Cortex of kidney (tissue), 1 donor: ENCODE results near the gene PDE3A.

Experiments
- DNase-seq: peaks from one replicate; lab custom pipeline; 2025; lab: John Stamatoyannopoulos, UW

Gene PDE3A

DNA sequence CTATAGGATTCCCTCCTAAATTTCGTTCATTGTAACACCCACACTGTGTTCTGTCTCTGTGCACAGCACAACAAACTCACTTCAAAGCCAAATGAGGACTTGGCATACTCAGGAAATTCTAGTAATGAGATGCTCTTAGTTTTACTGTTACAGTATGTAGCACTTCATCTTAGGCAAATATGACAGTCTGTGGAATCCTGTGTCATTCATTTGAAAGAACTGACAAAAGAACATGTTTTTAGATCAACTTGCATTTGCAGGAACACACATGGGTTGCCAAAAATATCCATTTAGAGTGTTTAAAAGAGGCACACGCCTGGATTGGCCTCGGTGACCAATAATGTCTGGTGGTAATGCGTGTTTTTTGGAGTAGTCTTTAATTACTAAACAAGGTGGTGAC is 56.5 kb downstream of the PDE3A start:
- DNase-seq, result no peak

GRCh38 chr12:20426191-20426590 is 57.9 kb downstream of the PDE3A start:
- DNase-seq, result no peak

DNA sequence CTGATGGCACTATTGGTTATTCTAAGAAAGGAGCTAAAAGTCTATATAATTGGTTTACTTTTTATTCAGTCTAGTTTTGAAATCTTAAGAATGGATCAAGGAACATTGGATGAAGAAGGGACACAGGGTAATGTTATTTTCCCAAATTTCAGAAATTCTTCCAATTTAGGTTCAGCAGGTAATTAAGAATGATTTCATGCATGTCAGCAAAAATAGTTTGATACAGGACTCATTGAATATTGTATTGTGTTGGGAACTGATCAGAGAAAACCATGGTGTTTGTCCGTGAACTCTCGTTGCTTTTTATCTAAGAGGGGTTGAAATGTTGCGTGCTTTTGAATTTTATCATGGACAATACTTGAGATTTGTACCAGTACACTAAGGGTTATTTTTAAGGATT is 58.6 kb downstream of the PDE3A start:
- DNase-seq, result no peak

GRCh38 chr12:20429852-20430251 is 61.5 kb downstream of the PDE3A start:
- DNase-seq, result no peak

DNA sequence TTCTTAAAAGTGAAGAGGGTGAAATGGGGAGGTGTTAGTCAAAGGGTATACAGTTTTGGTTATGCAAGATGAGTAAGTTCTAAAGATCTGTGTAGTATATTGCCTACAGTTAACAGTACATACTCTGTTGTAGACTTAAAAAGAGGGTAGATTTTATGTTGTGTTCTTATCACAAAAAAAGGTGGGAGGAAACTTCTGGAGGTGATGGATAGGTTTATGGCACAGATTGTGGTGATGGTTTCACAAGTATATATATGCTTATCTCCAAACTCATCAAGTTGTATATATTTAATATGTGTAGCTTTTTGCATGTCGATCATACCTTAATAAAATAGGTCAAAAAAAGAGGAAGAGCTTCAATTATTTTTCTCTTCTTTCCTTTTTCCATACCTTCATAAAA is 64.0 kb downstream of the PDE3A start:
- DNase-seq, result no peak

- no peak for DNase-seq
These were observed 66.7 kb downstream of the PDE3A start for GRCh38 chr12:20434996-20435395.

GRCh38 chr12:20436316-20436715 is 68.0 kb downstream of the PDE3A start:
- no peak for DNase-seq

DNA sequence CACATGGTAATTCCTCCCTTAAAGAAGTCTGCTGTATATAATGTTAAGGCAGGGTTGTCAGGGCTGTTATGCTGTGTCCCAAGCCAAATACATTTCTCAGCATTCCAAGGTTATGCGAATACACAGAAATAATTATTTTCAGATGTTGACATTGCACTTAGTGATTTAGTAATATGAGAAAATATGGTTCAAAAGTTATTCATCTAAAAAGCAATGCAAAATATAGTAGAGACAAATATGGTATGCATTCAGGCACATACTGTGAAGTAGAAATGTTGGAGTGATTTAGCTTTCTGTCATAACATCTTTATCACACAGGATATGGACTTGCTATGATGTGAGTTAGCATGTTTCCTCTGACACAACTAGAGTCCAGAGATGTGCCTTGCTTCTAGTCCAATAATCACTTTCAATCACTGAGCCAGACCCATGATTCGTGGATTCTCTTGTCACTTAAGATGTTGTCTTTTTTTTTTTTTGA is 70.0 kb downstream of the PDE3A start:
- no peak for DNase-seq

GRCh38 chr12:20439626-20440025 is 71.3 kb downstream of the PDE3A start:
- DNase-seq, result no peak

DNA sequence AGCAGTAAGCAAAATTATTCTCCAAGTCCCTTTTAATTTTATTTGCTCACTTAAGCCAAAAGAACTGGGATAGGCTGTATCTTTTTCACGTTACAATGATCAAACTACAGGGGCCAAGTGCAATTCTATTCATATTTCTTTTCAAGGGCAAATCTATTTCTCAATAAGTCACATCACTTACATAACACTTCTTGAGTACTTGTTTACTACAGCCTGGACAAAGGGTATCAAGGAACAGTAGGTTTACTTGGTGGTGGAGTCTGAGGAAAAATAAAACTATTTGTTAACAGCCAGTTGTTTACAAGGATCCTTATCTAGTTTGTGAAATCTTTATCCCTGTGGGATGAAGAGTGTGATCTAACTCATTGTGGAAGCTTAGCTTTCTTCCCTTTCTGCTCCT is 72.1 kb downstream of the PDE3A start:
- no peak for DNase-seq

GRCh38 chr12:20442322-20442721 is 74.0 kb downstream of the PDE3A start:
- DNase-seq, result no peak

GRCh38 chr12:20443255-20443654 is 74.9 kb downstream of the PDE3A start:
- DNase-seq, result no peak

GRCh38 chr12:20443792-20444191 is 75.5 kb downstream of the PDE3A start:
- DNase-seq, result no peak

GRCh38 chr12:20444595-20445170 is 76.3 kb downstream of the PDE3A start:
- no peak for DNase-seq

DNA sequence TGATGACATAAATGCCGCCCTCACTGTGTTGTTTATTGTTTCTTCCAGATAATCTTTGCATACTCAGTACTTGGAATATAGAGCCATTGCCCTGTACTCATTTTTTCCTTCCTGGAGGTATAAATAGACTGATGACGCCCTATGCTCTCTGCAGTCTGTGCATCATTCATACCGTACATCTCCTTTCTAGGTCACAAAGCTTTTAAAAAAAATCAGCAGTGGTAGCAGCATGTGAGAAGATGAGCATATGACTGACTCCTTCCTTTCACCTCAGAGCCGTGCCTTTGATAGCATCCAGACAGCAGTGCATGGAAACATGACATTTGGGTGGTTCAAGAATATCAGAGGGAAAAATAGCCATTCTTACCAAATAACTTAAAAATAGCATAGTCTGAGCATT is 77.3 kb downstream of the PDE3A start:
- DNase-seq, result no peak

DNA sequence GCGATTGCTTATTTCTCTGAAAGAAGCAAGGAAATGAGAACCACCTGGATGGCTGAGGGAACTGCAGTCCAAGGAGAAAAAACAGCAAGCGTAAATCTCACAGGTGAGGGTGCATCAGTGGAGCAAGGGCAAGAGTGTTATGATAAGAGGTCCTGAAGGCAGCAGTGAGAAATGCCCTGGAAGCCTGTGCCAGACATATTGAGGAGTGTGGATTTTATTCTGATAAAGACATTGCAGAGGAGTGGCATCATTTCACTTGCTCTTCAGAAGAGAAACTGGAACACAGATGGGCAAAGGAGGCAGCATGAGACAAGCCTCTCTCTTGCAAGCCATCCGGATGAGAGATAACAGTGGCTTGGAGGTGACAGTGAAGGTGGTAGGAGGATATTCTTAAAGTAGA is 78.5 kb downstream of the PDE3A start:
- no peak for DNase-seq

GRCh38 chr12:20448781-20449180 is 80.4 kb downstream of the PDE3A start:
- no peak for DNase-seq

GRCh38 chr12:20450591-20451180 is 82.3 kb downstream of the PDE3A start:
- DNase-seq, result no peak

- DNase-seq, result no peak
These were observed 83.4 kb downstream of the PDE3A start for GRCh38 chr12:20451761-20452160.

DNA sequence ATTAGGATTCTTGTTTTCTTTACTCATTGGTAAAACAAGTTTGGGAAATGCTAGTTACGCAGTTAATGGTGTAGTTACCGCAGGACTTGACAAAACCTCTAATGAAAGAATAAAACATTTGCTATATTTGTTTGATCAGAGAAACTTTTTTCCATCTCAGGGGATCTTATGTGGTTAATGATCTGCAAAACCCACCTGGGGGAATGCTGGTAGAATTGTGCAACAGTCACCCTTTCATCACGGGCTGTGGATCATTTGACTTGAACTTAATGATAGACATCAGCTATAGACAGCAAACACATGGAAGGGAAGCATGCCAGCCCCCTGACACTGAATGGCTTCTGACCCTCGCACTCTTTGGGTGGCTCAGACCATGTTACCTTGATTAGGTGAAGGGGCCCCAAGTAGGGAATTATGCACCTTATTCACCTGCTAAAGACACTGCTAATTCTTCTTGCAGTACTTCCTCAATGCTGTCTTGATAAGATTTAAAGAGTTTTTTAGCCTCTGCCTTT is 84.2 kb downstream of the PDE3A start:
- no peak for DNase-seq

DNA sequence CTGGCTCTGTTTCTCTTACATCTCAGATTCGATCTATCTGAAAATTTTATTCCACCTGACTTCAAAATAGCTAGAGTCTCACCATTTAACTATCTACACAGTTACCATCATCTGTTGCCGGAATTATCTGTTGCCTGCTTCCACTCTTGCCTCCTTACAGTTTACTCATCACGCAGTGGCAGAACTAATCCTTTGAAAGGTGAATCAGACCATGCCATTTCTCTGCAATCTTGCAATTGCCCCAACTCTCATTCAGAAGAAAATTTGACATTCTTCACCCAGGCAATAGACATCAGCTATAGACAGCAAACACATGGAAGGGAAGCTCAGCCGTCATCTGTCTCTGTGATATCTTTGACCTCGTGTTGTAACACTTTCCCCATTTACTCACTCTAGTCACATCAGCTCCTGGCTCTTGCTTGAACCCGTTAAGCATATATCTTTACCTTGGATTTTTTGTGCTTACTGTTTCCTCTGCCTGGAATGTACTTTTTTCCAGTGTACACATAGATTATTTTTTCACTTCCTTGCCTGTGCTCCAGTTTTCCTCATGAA is 85.5 kb downstream of the PDE3A start:
- no peak for DNase-seq

DNA sequence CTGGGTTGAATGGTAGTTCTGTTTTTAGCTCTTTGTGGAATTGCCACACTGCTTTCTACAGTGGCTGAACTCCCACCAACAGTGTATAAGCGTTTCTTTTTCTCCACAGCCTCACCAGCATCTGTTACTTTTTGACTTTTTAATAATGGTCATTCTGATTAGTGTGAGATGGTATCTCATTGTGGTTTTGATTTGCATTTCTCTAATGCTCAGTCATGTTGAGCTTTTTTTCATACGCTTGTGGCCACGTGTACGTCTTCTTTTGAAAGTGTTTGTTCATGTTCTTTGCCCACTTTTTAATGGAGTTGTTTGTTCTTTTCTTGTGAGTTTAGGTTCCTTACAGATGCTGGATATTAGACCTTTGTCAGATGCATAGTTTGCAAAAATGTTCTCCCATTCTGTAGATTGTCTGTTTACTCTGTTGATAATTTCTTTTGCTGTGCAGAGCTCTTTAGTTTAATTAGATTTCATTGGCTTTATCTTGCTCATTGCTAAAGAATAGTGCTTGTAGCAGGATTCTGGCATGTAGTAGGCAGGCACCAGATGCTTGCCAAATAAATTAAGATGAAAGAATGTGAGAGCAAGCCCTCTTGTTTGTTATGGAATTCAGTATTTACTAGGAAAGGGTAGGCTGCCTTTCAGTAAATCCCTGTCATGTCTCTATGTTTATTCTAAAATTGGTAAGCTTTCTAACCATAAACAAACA is 86.8 kb downstream of the PDE3A start:
- no peak for DNase-seq

GRCh38 chr12:20457582-20457981 is 89.2 kb downstream of the PDE3A start:
- no peak for DNase-seq
